Smooth muscle cell (in vitro differentiated cells): ENCODE data around the gene SLC17A7. TPM values are rescaled to one million over a fixed set of nuclear protein-coding genes. Genes with fewer than 3 reads are reported as not detected.
A peak's percentile ranks its signal among the peaks of the same experiment; 100 is the strongest.
"Not testable (repeated sequence)": the region's sequence is repeated elsewhere in the genome, so short reads cannot be mapped to it uniquely, and the experiment has no call there.

Experiments
- DNase-seq: peaks from one replicate; lab custom pipeline; 2025; ENCODE audit not compliant: unreplicated experiment; lab: John Stamatoyannopoulos, UW
- H2AFZ ChIP-seq: fragments of 200-600 bp; sonication (generic); 2 replicates; pipeline ENCODE4 v1.6.0; 2016; ENCODE audit warnings: antibody characterized with exemption, low read depth, mild to moderate bottlenecking
- H3F3A ChIP-seq: fragments of 200-600 bp; sonication (generic); 2 replicates; pipeline ENCODE4 v1.6.0; 2017; ENCODE audit warnings: antibody characterized with exemption, low read depth
- H3K27ac ChIP-seq: fragments of 200-600 bp; sonication (generic); 2 replicates; pipeline ENCODE4 v1.5.1; 2016; ENCODE audit warnings: low read depth, mild to moderate bottlenecking
- H3K27me3 ChIP-seq: fragments of 200-600 bp; sonication (generic); 2 replicates; pipeline ENCODE4 v1.6.1; 2016; ENCODE audit warnings: low read depth, mild to moderate bottlenecking
- H3K36me3 ChIP-seq: fragments of 200-600 bp; sonication (generic); 2 replicates; pipeline ENCODE4 v1.5.1; 2016; ENCODE audit warnings: low read depth
- H3K4me1 ChIP-seq: fragments of 200-600 bp; sonication (generic); 2 replicates; pipeline ENCODE4 v1.5.1; 2016; ENCODE audit warnings: low read depth
- H3K4me2 ChIP-seq: fragments of 200-600 bp; sonication (generic); 2 replicates; pipeline ENCODE4 v1.6.0; 2016; ENCODE audit warnings: mild to moderate bottlenecking
- H3K4me3 ChIP-seq: fragments of 200-600 bp; sonication (generic); 2 replicates; pipeline ENCODE4 v1.5.1; 2016; ENCODE audit warnings: mild to moderate bottlenecking
- H3K79me2 ChIP-seq: fragments of 200-600 bp; sonication (generic); 2 replicates; pipeline ENCODE4 v1.6.0; 2016; ENCODE audit warnings: low read depth, mild to moderate bottlenecking
- H3K9ac ChIP-seq: fragments of 200-600 bp; sonication (generic); 2 replicates; pipeline ENCODE4 v1.6.0; 2016; ENCODE audit warnings: low read depth
- H3K9me3 ChIP-seq: fragments of 200-600 bp; sonication (generic); replicated peaks from 2 replicates; pipeline ENCODE4 v1.5.1; 2016; ENCODE audit warnings: low read depth
- H4K20me1 ChIP-seq: fragments of 200-600 bp; sonication (generic); 2 replicates; pipeline ENCODE4 v1.6.0; 2016; ENCODE audit warnings: low read depth
- CTCF ChIP-seq: fragments of 200-600 bp; sonication (generic); IDR thresholded peaks from 2 replicates; pipeline ENCODE4 v1.5.1; 2017; ENCODE audit warnings: borderline replicate concordance, mild to moderate bottlenecking, antibody characterized with exemption; ENCODE audit not compliant: insufficient read depth, poor library complexity, severe bottlenecking
- WGBS: methylation state at CpG from one replicate; pipeline ENCODE4 v1.1.7; 2016; ENCODE audit warnings: low lambda C conversion rate; 5-methylcytosine and 5-hydroxymethylcytosine counted together
- polyA plus RNA-seq: library from polyadenylated mRNA; unstranded; fragments of >200 nt; fragmentation: Nextera tagmentation; extraction: Ambion mirVana; gene quantifications from 2 replicates; pipeline ENCODE4 v1.2.1, GENCODE V29; 2016
- total RNA-seq: library from RNA; depleted of rRNA; stranded (reverse); fragments of >200 nt; gene quantifications from 2 replicates; pipeline ENCODE4 v1.2.3, GENCODE V29; 2014

Gene SLC17A7
- total and polyA plus RNA-seq, 2 experiments from 2014 or later: 0.04 TPM; not detected in 1

- H2AFZ ChIP-seq: no peak overlapping the region
- H3K27me3 ChIP-seq: no peaks in the 10 kb centered on the region
- no peaks in the 10 kb centered on the region for H3K36me3 ChIP-seq
- H3K4me2 ChIP-seq: no peak overlapping the region
- no peak for TF ChIP-seq CTCF
- no peak overlapping the region for H3K4me3 ChIP-seq
- WGBS: 97% methylated on average over 37 of the region's 37 CpGs
- no peak overlapping the region for H3K27ac ChIP-seq
- no peaks in the 10 kb centered on the region for H3K4me1 ChIP-seq
- DNase-seq: no peak
- no peaks in the 10 kb centered on the region for H3K9me3 ChIP-seq
- H3K79me2 ChIP-seq: no peaks in the 10 kb centered on the region
- H4K20me1 ChIP-seq: no peaks in the 10 kb centered on the region
- H3F3A ChIP-seq: no peaks in the 10 kb centered on the region
- H3K9ac ChIP-seq: no peak overlapping the region
Observed at GRCh38 chr19:49461656-49462055, 20.3 kb upstream of the SLC17A7 start.

- H3K4me1 ChIP-seq, H3K4me3 ChIP-seq, H4K20me1 ChIP-seq, H3K4me2 ChIP-seq, H3K9me3 ChIP-seq, H3K27ac ChIP-seq, DNase-seq, H3F3A ChIP-seq, H3K9ac ChIP-seq, H3K27me3 ChIP-seq, H3K79me2 ChIP-seq, H2AFZ ChIP-seq, H3K36me3 ChIP-seq: not testable (repeated sequence)
- no CpG with 5 or more reads among the region's 1 CpG for WGBS
Observed at GRCh38 chr19:49461130-49461529, 19.8 kb upstream of the SLC17A7 start.

GRCh38 chr19:49459388-49459787, 18.1 kb upstream of the SLC17A7 start:
- no peak overlapping the region for H3K9ac ChIP-seq
- 89% methylated on average over 12 of the region's 12 CpGs for WGBS
- no peaks in the 10 kb centered on the region for H3K27me3 ChIP-seq
- no peaks in the 10 kb centered on the region for H3K9me3 ChIP-seq
- no peaks in the 10 kb centered on the region for H3F3A ChIP-seq
- no peak overlapping the region for H3K27ac ChIP-seq
- H3K36me3 ChIP-seq: no peaks in the 10 kb centered on the region
- H2AFZ ChIP-seq: no peak overlapping the region
- DNase-seq: no peak
- no peak overlapping the region for H3K4me3 ChIP-seq
- no peak overlapping the region for H3K4me2 ChIP-seq
- TF ChIP-seq CTCF: no peak
- no peaks in the 10 kb centered on the region for H4K20me1 ChIP-seq
- H3K79me2 ChIP-seq: no peaks in the 10 kb centered on the region
- H3K4me1 ChIP-seq: peaks cover under 1% of the 10 kb centered on the region

- H3K36me3 ChIP-seq: no peaks in the 10 kb centered on the region
- peak overlapping the region; percentile 8 for H3K27ac ChIP-seq
- H3K4me2 ChIP-seq: no peak overlapping the region
- no peak overlapping the region for H3K4me3 ChIP-seq
- H3K4me1 ChIP-seq: peaks cover 8% of the 10 kb centered on the region
- H3F3A ChIP-seq: no peaks in the 10 kb centered on the region
- no peaks in the 10 kb centered on the region for H3K9me3 ChIP-seq
- no peak overlapping the region for H2AFZ ChIP-seq
- no peaks in the 10 kb centered on the region for H3K79me2 ChIP-seq
- no peak overlapping the region for H3K9ac ChIP-seq
- no peaks in the 10 kb centered on the region for H4K20me1 ChIP-seq
- DNase-seq: no peak
- no peaks in the 10 kb centered on the region for H3K27me3 ChIP-seq
- 87% methylated on average over 5 of the region's 5 CpGs for WGBS
- TF ChIP-seq CTCF: no peak
Observed at GRCh38 chr19:49458567-49458903, 17.2 kb upstream of the SLC17A7 start.
